ENCODE results near the gene CHEK2. TPM values are rescaled to one million over a fixed set of nuclear protein-coding genes. Genes with fewer than 3 reads are reported as not detected.

CHEK2 gene
- polyA plus RNA-seq, 1 donor from 2014 or later: 3.1 TPM

DNA sequence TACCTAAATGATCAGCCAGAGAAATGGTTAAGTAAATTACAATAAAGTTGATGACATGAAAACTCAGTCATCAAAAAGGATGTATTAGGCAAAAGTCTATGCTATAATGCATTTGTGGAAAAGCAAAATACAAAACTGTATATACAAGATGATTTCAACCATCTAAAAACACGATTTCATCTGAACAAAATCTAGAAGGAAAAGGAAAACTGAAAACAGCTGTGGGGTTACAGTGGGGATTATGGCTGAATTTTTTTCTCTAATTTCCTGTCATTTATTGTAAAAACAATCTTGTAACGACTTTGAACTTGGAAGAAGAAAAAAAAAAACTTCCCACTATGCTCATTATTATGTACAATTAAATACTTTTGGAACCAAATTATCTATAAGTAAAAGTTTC lies 30.3 kb downstream of the CHEK2 start:
- Histone ChIP-seq H4K20me1 (ENCODE audit: insufficient read depth) (no peaks in the 10 kb centered on the region), H3F3A (ENCODE audit: insufficient read depth, low read length, poor library complexity, severe bottlenecking) (no peaks in the 10 kb centered on the region), H3K9me3 (ENCODE audit: low read length) (no peaks in the 10 kb centered on the region), H3K9ac (ENCODE audit: low read length) (no peak overlapping the region), H2AFZ (ENCODE audit: low read depth, low read length) (no peak overlapping the region), H3K27ac (ENCODE audit: low read length) (no peak overlapping the region), H3K4me2 (ENCODE audit: low read length) (no peak overlapping the region), H3K4me3 (ENCODE audit: low read length) (no peak overlapping the region), H3K79me2 (replicated peaks; ENCODE audit: insufficient read depth, low read length) (no peaks in the 10 kb centered on the region), H3K9me2 (ENCODE audit: insufficient read depth, low read length) (no peaks in the 10 kb centered on the region), H3K27me3 (ENCODE audit: insufficient read depth, low read depth, low read length) (no peaks in the 10 kb centered on the region), H3K36me3 (ENCODE audit: insufficient read depth, low read length) (no peaks in the 10 kb centered on the region)
- TF ChIP-seq EZH2 (IDR thresholded peaks at IDR 0.05; ENCODE audit: borderline replicate concordance, insufficient read depth, low read length, poor library complexity, severe bottlenecking): no peak
- TF ChIP-seq, protein P1, sequence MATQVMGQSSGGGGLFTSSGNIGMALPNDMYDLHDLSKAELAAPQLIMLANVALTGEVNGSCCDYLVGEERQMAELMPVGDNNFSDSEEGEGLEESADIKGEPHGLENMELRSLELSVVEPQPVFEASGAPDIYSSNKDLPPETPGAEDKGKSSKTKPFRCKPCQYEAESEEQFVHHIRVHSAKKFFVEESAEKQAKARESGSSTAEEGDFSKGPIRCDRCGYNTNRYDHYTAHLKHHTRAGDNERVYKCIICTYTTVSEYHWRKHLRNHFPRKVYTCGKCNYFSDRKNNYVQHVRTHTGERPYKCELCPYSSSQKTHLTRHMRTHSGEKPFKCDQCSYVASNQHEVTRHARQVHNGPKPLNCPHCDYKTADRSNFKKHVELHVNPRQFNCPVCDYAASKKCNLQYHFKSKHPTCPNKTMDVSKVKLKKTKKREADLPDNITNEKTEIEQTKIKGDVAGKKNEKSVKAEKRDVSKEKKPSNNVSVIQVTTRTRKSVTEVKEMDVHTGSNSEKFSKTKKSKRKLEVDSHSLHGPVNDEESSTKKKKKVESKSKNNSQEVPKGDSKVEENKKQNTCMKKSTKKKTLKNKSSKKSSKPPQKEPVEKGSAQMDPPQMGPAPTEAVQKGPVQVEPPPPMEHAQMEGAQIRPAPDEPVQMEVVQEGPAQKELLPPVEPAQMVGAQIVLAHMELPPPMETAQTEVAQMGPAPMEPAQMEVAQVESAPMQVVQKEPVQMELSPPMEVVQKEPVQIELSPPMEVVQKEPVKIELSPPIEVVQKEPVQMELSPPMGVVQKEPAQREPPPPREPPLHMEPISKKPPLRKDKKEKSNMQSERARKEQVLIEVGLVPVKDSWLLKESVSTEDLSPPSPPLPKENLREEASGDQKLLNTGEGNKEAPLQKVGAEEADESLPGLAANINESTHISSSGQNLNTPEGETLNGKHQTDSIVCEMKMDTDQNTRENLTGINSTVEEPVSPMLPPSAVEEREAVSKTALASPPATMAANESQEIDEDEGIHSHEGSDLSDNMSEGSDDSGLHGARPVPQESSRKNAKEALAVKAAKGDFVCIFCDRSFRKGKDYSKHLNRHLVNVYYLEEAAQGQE (IDR thresholded peaks at IDR 0.05; ENCODE audit: borderline replicate concordance): no peak
- no peak for TF ChIP-seq EP300 (conservative IDR thresholded peaks at IDR 0.05; ENCODE audit: poor library complexity, severe bottlenecking)
- TF ChIP-seq MXI1 (conservative IDR thresholded peaks at IDR 0.05; ENCODE audit: poor library complexity, severe bottlenecking): no peak
- TF ChIP-seq RAD21 (conservative IDR thresholded peaks at IDR 0.05): no peak
- TF ChIP-seq SMC3 (conservative IDR thresholded peaks at IDR 0.05; ENCODE audit: poor library complexity): no peak
- TF ChIP-seq, protein P2, sequence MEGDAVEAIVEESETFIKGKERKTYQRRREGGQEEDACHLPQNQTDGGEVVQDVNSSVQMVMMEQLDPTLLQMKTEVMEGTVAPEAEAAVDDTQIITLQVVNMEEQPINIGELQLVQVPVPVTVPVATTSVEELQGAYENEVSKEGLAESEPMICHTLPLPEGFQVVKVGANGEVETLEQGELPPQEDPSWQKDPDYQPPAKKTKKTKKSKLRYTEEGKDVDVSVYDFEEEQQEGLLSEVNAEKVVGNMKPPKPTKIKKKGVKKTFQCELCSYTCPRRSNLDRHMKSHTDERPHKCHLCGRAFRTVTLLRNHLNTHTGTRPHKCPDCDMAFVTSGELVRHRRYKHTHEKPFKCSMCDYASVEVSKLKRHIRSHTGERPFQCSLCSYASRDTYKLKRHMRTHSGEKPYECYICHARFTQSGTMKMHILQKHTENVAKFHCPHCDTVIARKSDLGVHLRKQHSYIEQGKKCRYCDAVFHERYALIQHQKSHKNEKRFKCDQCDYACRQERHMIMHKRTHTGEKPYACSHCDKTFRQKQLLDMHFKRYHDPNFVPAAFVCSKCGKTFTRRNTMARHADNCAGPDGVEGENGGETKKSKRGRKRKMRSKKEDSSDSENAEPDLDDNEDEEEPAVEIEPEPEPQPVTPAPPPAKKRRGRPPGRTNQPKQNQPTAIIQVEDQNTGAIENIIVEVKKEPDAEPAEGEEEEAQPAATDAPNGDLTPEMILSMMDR (IDR thresholded peaks at IDR 0.05; ENCODE audit: poor library complexity, severe bottlenecking): no peak
- TF ChIP-seq POLR2AphosphoS5 (IDR thresholded peaks at IDR 0.05): no peak
- no peak for TF ChIP-seq TAF1 (IDR thresholded peaks at IDR 0.05; ENCODE audit: low read depth)

DNA sequence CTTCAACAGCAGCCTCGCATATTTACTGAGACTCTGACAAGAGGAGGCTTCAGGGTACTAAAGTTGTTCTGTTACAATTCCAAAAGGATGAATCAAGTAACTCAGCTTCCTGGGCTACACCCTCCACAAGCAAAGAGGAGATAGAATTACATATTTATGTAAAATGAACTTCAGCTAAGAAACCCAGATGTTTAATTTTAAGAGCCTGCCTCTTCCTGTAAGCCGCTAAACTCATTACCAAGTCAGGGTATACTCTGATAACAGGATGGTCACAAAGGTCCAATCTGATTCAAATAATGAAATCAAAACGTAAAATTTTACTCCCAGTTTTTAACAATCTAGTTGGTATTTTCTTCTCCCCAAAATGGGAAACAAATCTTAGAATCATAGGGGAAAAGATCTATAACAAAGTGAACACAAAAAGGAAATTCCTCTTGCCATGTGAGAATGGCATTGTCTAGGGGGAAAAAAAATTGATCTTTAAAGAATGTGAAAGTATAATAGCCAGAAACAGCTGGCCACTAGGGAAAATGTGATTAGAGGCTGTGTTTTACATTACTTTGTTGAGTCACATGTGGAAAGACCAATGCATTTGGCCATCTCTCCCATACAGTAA lies 30.9 kb downstream of the CHEK2 start:
- Histone ChIP-seq H3K4me3 (ENCODE audit: low read length) (no peak overlapping the region), H3K27me3 (ENCODE audit: insufficient read depth, low read depth, low read length) (no peaks in the 10 kb centered on the region), H3K9me3 (ENCODE audit: low read length) (no peaks in the 10 kb centered on the region), H3K36me3 (ENCODE audit: insufficient read depth, low read length) (no peaks in the 10 kb centered on the region), H2AFZ (ENCODE audit: low read depth, low read length) (no peak overlapping the region), H3K9me2 (ENCODE audit: insufficient read depth, low read length) (no peaks in the 10 kb centered on the region), H3K79me2 (replicated peaks; ENCODE audit: insufficient read depth, low read length) (no peaks in the 10 kb centered on the region), H3K9ac (ENCODE audit: low read length) (no peak overlapping the region), H3K27ac (ENCODE audit: low read length) (no peak overlapping the region), H3K4me2 (ENCODE audit: low read length) (no peak overlapping the region), H4K20me1 (ENCODE audit: insufficient read depth) (no peaks in the 10 kb centered on the region), H3F3A (ENCODE audit: insufficient read depth, low read length, poor library complexity, severe bottlenecking) (no peaks in the 10 kb centered on the region)
- TF ChIP-seq EZH2 (IDR thresholded peaks at IDR 0.05; ENCODE audit: borderline replicate concordance, insufficient read depth, low read length, poor library complexity, severe bottlenecking): no peak
- no peak for TF ChIP-seq EP300 (conservative IDR thresholded peaks at IDR 0.05; ENCODE audit: poor library complexity, severe bottlenecking)
- TF ChIP-seq, protein P2 (IDR thresholded peaks at IDR 0.05; ENCODE audit: poor library complexity, severe bottlenecking): no peak
- TF ChIP-seq POLR2AphosphoS5 (IDR thresholded peaks at IDR 0.05): no peak
- TF ChIP-seq MXI1 (conservative IDR thresholded peaks at IDR 0.05; ENCODE audit: poor library complexity, severe bottlenecking): no peak
- TF ChIP-seq, protein P1 (IDR thresholded peaks at IDR 0.05; ENCODE audit: borderline replicate concordance): no peak
- TF ChIP-seq TAF1 (IDR thresholded peaks at IDR 0.05; ENCODE audit: low read depth): no peak
- TF ChIP-seq RAD21 (conservative IDR thresholded peaks at IDR 0.05): no peak
- TF ChIP-seq SMC3 (conservative IDR thresholded peaks at IDR 0.05; ENCODE audit: poor library complexity): no peak

Data from neural cell (in vitro differentiated cells).